Fibroblast of pulmonary artery (primary cell): ENCODE results near the gene HINT3.

ENCODE experiments used
- DNase-seq: peaks from one replicate; pipeline ENCODE4 v3.0.0-alpha.2; 2010; ENCODE audit warnings: low read depth
- H3K4me3 ChIP-seq: replicated peaks from 2 replicates; pipeline ENCODE4 v1.5.1; 2011; ENCODE audit warnings: low read depth, mild to moderate bottlenecking, control low read depth, low read length, moderate library complexity
- TF ChIP-seq, protein P1 (sequence below): IDR thresholded peaks from 2 replicates; pipeline ENCODE4 v1.5.1; 2011; ENCODE audit warnings: mild to moderate bottlenecking, control low read depth, low read length, inconsistent platforms; ENCODE audit errors: missing control alignments

Gene HINT3

DNA sequence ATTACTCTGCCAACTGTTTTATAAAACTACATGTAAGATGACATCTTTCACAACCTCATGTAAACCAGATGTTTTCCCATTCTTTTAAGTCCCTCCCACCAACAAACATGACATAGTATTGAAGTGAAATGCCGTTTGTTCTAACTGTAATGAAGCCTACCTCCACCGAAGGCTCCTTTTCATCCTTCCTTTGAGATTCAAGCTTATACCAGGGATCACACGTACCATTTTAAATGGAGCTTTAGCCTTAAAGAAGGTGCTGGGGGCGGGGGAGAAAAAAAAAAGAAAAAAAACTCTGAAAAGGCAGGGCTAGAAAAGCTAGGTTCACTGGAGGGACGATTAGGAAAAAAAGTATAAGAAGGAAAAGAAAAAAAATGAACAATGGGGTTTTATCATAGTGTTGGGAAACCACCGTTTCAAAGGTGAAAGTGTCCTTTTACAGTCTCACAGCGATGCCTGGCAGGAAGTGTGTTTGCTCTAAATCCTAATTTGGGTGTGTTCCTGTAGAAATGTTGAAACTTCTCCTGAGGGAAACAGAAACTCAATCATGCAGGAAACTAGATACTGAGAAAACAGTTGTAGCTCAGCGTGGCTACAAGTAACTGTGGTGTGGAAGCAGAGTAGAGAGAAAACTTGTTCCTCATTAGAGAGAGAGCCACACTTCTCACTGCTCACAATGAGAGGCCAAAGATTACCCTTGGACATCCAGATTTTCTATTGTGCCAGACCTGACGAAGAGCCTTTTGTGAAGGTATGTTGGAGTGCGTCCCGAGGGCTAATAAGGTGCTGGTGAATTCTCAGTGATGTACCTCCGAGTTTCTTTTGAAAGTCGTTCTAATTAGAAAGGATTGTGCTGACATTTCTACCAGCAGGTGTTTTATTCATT is 37.6 kb upstream of the HINT3 start:
- H3K4me3 ChIP-seq: peak overlapping the region; percentile 60
- peak; percentile 97 for DNase-seq
- TF ChIP-seq, protein P1, sequence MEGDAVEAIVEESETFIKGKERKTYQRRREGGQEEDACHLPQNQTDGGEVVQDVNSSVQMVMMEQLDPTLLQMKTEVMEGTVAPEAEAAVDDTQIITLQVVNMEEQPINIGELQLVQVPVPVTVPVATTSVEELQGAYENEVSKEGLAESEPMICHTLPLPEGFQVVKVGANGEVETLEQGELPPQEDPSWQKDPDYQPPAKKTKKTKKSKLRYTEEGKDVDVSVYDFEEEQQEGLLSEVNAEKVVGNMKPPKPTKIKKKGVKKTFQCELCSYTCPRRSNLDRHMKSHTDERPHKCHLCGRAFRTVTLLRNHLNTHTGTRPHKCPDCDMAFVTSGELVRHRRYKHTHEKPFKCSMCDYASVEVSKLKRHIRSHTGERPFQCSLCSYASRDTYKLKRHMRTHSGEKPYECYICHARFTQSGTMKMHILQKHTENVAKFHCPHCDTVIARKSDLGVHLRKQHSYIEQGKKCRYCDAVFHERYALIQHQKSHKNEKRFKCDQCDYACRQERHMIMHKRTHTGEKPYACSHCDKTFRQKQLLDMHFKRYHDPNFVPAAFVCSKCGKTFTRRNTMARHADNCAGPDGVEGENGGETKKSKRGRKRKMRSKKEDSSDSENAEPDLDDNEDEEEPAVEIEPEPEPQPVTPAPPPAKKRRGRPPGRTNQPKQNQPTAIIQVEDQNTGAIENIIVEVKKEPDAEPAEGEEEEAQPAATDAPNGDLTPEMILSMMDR: no peak

DNA sequence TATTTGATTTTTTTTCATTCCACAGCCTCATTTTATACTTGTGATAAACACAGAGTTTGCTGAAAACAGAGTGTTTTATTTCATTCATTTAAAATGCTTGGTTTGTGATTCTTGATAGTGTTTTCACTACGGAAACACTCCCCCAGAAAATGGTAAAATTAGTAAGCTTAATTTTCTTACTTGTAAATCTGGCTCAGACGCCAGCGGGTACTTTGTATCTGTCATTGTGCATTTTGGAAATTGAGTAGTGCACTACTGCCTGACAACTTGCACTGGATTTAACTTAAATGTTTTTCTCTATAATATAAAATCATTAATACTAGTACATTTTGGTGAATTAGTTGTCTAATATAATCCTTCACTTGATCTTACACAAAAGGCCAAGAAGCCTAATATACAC is 37.0 kb upstream of the HINT3 start:
- TF ChIP-seq, protein P1: no peak
- DNase-seq: no peak
- H3K4me3 ChIP-seq: peak overlapping the region; percentile 60

DNA sequence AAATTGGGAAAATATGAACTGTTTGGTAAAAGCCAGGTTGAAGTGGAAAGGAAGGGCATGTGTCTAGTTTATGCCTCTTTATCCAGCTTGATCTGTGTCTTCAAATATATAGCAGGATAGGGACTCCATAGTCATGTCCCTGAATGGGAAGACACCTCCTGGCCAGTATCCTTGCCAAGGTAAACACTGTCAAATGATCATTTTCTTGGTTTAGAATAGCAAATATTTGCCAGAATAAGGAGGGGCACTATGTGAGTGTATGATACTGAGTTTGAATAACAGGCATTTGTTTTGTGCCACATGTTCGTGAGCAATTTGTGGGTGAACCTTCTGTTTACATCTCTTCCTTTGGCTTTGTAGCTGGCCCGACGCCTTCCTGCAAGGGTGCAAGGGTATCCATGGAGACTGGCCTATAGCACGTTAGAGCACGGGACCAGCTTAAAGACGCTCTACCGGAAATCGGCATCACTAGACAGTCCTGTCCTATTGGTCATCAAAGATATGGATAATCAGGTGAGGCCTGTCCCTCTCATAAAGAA is 34.2 kb upstream of the HINT3 start:
- TF ChIP-seq, protein P1: no peak
- no peak for DNase-seq
- H3K4me3 ChIP-seq: no peak overlapping the region

DNA sequence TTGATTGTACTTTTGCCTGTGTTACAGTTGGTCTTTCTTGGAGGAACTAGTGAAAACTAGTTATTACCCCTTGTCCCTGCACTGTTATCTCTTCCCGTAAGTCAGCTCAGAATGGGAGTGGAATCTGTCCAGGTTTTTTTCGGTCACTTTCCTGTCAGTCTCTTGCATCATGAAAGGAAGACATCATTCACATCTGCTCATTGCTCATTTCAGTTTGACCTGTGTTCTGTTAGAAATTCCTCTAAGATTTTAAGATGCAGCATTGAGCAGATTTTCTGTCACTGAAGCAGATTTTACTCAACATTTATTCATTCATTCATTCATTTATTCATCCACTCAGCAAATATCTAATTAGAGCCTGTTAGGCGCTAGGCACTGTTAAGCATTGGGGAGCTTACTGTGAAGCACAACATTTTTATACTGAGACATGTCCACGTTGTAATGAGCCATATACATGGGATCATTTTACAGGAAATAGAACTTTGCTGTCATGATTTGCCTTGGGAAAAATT is 33.1 kb upstream of the HINT3 start:
- peak; percentile 90 for DNase-seq
- TF ChIP-seq, protein P1: no peak
- H3K4me3 ChIP-seq: no peak overlapping the region

DNA sequence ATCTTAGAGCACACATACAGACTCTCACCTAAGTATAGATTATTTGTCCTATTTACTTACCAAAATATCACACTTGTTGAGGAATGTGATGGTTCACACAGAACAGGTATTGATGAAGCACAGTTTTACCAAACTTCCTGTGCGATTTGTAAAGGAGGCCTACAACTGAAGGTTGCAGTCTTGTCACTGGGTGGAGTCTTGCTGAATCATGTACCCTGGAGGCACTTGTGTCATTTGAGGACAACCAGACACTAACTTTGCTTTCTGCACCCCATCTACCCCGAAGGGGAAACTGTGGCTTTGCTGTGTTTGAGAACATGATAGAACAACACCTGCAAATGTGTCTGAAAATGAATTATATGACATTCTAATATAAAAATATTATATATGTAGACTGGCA is 32.4 kb upstream of the HINT3 start:
- H3K4me3 ChIP-seq: no peak overlapping the region
- TF ChIP-seq, protein P1: no peak
- no peak for DNase-seq

DNA sequence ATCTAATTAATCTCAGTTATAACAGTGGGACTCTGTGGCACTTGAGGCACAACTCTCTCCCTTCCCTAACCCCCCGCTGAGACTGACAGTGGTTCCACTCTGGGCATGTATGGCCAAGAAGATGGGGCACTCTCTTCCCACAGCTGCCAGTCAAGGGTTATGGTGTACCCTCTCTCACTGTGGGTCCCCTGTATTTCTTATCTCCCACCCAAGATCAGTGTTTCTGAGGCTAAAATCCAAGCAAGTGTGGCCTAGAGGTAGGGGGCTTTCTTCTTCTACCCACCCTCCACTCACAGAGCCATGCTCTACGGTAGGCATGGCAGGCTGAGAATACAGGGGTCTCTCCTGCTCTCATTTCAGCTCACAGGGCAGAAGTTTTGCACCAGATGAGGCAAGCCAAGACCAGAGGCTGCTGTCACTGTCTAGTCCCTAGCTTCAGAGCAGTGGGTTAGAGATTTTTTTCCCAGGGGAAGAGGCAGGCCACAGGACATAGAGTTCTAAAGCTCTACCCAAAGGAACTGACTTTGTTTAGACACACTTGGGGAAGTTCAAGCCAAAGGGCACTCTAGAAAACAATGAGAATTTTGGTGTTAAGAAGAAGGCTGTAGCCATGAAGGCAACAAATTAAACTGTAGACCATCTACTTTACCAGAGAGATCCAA is 31.7 kb upstream of the HINT3 start:
- no peak overlapping the region for H3K4me3 ChIP-seq
- no peak for DNase-seq
- TF ChIP-seq, protein P1: no peak
